Gastroesophageal sphincter (tissue), 4 donors: ENCODE results near the gene ACSS1. TPM values are rescaled to one million over a fixed set of nuclear protein-coding genes. Genes with fewer than 3 reads are reported as not detected.

Experiments used
- ATAC-seq: fragments of 150-250 bp; one replicate; pipeline ENCODE4 v1.9.1; 2016; ENCODE audit warnings: mild to moderate bottlenecking, moderate library complexity
- H3K27ac ChIP-seq, 4 donors: fragments of 200-600 bp; sonication (generic) in 3 of 4; 1 replicate in 3 of 4; 2 replicates in 1 of 4; pipeline ENCODE4 v1.5.1; 2016 to 2019
- H3K27me3 ChIP-seq: fragments of 200-600 bp; sonication (generic); one replicate; pipeline ENCODE4 v1.5.1; 2019
- H3K36me3 ChIP-seq, 2 donors: fragments of 200-600 bp; sonication (generic); one replicate each; pipeline ENCODE4 v1.5.1; 2019; ENCODE audit warnings: control low read depth in 1 of 2
- H3K4me1 ChIP-seq, 3 donors: fragments of 200-600 bp; sonication (generic); 1 replicate in 2 of 3; 2 replicates in 1 of 3; pipeline ENCODE4 v1.5.1; 2016 to 2019; ENCODE audit warnings: control low read depth in 2 of 3
- H3K4me3 ChIP-seq, 2 donors: fragments of 200-600 bp; sonication (generic); one replicate each; pipeline ENCODE4 v1.5.1; 2019; ENCODE audit warnings: mild to moderate bottlenecking in 1 of 2, moderate library complexity in 1 of 2
- H3K9me3 ChIP-seq, 3 donors: fragments of 200-600 bp; sonication (generic); one replicate each; pipeline ENCODE4 v1.5.1; 2017 to 2019; ENCODE audit warnings: control low read depth in 2 of 3
- EP300 ChIP-seq: sonication (generic); formaldehyde crosslinking; IDR thresholded peaks from one replicate; pipeline ENCODE4 v1.6.1; 2017; ENCODE audit warnings: antibody characterized with exemption, mild to moderate bottlenecking
- POLR2A ChIP-seq, 2 donors: fragments of 450-650 bp; IDR thresholded peaks; one replicate each; pipeline ENCODE4 v1.6.1; 2017; ENCODE audit warnings: antibody characterized with exemption in 2 of 2, mild to moderate bottlenecking in 2 of 2, moderate library complexity in 1 of 2
- POLR2AphosphoS5 ChIP-seq: sonication (generic); formaldehyde crosslinking; IDR thresholded peaks from one replicate; pipeline ENCODE4 v1.6.1; 2017; ENCODE audit warnings: antibody characterized with exemption
- WGBS, 2 donors: methylation state at CpG; one replicate each; pipeline ENCODE4 v1.1.5; 2018; ENCODE audit warnings: low coverage in 1 of 2; 5-methylcytosine and 5-hydroxymethylcytosine counted together
- small RNA-seq, 4 donors: library from RNA; depleted of rRNA; stranded (forward); fragments of <200 nt; gene quantifications; one replicate each; pipeline ENCODE3, GENCODE V24; 2016
- total RNA-seq, 4 donors: library from RNA; depleted of rRNA; stranded (reverse); fragments of >200 nt; gene quantifications; one replicate each; pipeline ENCODE4 v1.1.0, GENCODE V29; 2016
- TF ChIP-seq, protein P1 (sequence below), 4 experiments: fragments of 200-600 bp in 2 of 4; fragments of 450-650 bp in 2 of 4; sonication (generic) in 1 of 4; IDR thresholded peaks; one replicate each; pipeline ENCODE4 v1.5.1; 2017 to 2019; ENCODE audit warnings: antibody characterized with exemption in 4 of 4, mild to moderate bottlenecking in 2 of 4, moderate library complexity in 2 of 4

Gene ACSS1
- total RNA-seq, 4 donors from 2014 or later: 44.7 to 105 (median 61.6) TPM

- WGBS, 2 donors: 72 to 76% methylated on average over 6 to 11 of the region's 20 CpGs
These were observed 99.2 kb downstream of the ACSS1 start for GRCh38 chr20:24958506-24959385.

GRCh38 chr20:24957326-24958016, 100.5 kb downstream of the ACSS1 start:
- no peak for ATAC-seq
- Histone ChIP-seq H3K27ac (no peak overlapping the region), H3K4me1 (no peaks in the 10 kb centered on the region), H3K36me3 (peaks cover 0 to 75% of the 10 kb centered on the region in 2 donors), H3K9me3 (no peaks in the 10 kb centered on the region), H3K4me3 (no peak overlapping the region), H3K27me3 (no peaks in the 10 kb centered on the region)
- whole genome bisulfite sequencing, 2 donors: 40 to 95% methylated on average over 1 to 3 of the region's 18 CpGs
- TF ChIP-seq EP300 (no peak), POLR2AphosphoS5 (no peak), POLR2A (IDR thresholded peaks at IDR 0.05) (no peak)
- TF ChIP-seq, protein P1, sequence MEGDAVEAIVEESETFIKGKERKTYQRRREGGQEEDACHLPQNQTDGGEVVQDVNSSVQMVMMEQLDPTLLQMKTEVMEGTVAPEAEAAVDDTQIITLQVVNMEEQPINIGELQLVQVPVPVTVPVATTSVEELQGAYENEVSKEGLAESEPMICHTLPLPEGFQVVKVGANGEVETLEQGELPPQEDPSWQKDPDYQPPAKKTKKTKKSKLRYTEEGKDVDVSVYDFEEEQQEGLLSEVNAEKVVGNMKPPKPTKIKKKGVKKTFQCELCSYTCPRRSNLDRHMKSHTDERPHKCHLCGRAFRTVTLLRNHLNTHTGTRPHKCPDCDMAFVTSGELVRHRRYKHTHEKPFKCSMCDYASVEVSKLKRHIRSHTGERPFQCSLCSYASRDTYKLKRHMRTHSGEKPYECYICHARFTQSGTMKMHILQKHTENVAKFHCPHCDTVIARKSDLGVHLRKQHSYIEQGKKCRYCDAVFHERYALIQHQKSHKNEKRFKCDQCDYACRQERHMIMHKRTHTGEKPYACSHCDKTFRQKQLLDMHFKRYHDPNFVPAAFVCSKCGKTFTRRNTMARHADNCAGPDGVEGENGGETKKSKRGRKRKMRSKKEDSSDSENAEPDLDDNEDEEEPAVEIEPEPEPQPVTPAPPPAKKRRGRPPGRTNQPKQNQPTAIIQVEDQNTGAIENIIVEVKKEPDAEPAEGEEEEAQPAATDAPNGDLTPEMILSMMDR (IDR thresholded peaks at IDR 0.05): no peak

More at GRCh38 chr20:24958506-24959385, 99.2 kb downstream of the ACSS1 start:
- Histone ChIP-seq H3K36me3 (peaks cover 0 to 86% of the 10 kb centered on the region in 2 donors), H3K4me3 (no peak overlapping the region), H3K27ac (no peak overlapping the region), H3K4me1 (no peaks in the 10 kb centered on the region), H3K27me3 (no peaks in the 10 kb centered on the region), H3K9me3 (no peaks in the 10 kb centered on the region)
- TF ChIP-seq POLR2A (IDR thresholded peaks at IDR 0.05): no peak
- TF ChIP-seq, protein P1 (IDR thresholded peaks at IDR 0.05): no peak
- TF ChIP-seq EP300: no peak
- no peak for TF ChIP-seq POLR2AphosphoS5
- no peak for ATAC-seq

Small RNAs within 50 kb of the gene (small RNA-seq; reads per million reads assigned to genes)
- gene RNU6-1257P: 0 reads per million in 4 donors

Other genes starting within 250 kb of the ACSS1 start
- gene CST7, start 108.9 kb downstream of the ACSS1 start, total RNA-seq: 1 to 10 TPM in 1 of 4 donors, under 1 TPM in 1, not detected in 2; 0.37 to 4.0 TPM
- gene APMAP, start 65.4 kb downstream of the ACSS1 start, total RNA-seq: 10 to 100 TPM; 24.3 to 46.8 (median 35.9) TPM
- not detected for gene VSX1, start 24.0 kb upstream of the ACSS1 start, total RNA-seq
- 10 to 100 TPM; 34.8 to 49.2 (median 43.9) TPM for gene ENTPD6, start 137.6 kb upstream of the ACSS1 start, total RNA-seq
- gene PYGB, start 189.9 kb upstream of the ACSS1 start, total RNA-seq: 100 to 1,000 TPM; 131 to 663 (median 337) TPM